Activated CD4-positive, alpha-beta memory T cell treated with anti-CD3 and anti-CD28 coated beads for 36 hours (primary cell): ENCODE data around the gene DIDO1. TPM values are rescaled to one million over a fixed set of nuclear protein-coding genes. Genes with fewer than 3 reads are reported as not detected.
A peak's percentile ranks its signal among the peaks of the same experiment; 100 is the strongest.

Source experiments
- CTCF ChIA-PET: fragments of 350-600 bp; sonication (Branson Sonifier 250); formaldehyde crosslinking; loops from one replicate; lab custom pipeline; 2021; ENCODE audit warnings: antibody characterized with exemption, inconsistent platforms; lab: Charles Lee
- POLR2A ChIA-PET: fragments of 350-600 bp; sonication (Branson Sonifier 250); formaldehyde crosslinking; loops from one replicate; lab custom pipeline; 2021; ENCODE audit warnings: antibody characterized with exemption; lab: Charles Lee
- DNase-seq: peaks from one replicate; pipeline ENCODE4 v3.0.0-alpha.2; 2020
- H3K27ac Mint-ChIP-seq: one replicate; pipeline ENCODE4 v1.8.0; 2021; ENCODE audit warnings: mixed read lengths
- H3K27me3 Mint-ChIP-seq: one replicate; pipeline ENCODE4 v1.8.0; 2021; ENCODE audit warnings: mixed read lengths
- H3K36me3 Mint-ChIP-seq: one replicate; pipeline ENCODE4 v1.8.0; 2021; ENCODE audit warnings: mixed read lengths
- H3K4me1 Mint-ChIP-seq: one replicate; pipeline ENCODE4 v1.8.0; 2021; ENCODE audit warnings: low read depth, mixed read lengths
- H3K4me3 Mint-ChIP-seq: one replicate; pipeline ENCODE4 v1.8.0; 2021; ENCODE audit warnings: mild to moderate bottlenecking, mixed read lengths
- H3K9me3 Mint-ChIP-seq: one replicate; pipeline ENCODE4 v1.8.0; 2021; ENCODE audit warnings: mixed read lengths
- intact Hi-C: fragments of 100-400 bp; cut with micrococcal nuclease; formaldehyde crosslinking; loops from one replicate; pipeline ENCODE4 v1.15.1; 2023
- total RNA-seq, 2 experiments: library from RNA; stranded (reverse); gene quantifications; one replicate each; pipeline ENCODE4 v1.2.3, GENCODE V29; 2021

DIDO1 gene
- total RNA-seq, 2 experiments from 2014 or later, result 46.6 to 48.4 TPM

DNA sequence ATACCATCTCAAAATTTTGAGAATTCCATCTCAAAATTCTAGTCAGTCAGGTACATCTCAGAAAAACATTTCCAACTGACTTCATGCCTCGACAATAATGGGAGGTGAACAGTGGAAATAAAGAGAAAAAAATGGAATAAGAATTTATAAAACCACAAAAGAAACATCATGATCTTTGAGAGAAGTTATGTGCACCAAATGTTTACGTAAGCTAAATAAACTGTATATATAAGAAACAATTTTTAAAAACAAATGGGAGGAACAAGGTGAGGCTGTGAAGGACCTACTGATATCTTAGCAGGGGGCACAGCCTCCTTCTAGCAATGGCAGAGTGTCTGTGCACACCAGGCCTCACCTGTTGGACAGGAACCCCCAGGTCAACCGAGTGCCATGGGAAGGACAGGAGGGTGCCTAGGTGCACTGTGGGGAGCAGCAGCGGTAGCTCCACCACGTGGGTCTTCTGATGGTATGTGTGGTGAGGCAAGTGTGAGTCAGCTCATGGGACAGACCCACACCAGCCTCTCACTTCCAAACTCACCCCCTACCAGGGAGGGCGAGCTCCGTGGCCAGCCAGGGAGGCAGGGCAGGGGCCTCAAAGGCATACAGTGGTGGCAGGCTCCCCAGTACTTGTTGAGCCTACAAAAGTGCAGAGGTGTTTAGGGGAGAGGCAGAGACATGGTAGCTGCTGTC, 23.2 kb downstream of the DIDO1 start:
- intact Hi-C loops, result no loop called here
- Mint-ChIP-seq H3K27me3 (no peaks in the 10 kb centered on the region), H3K36me3 (peaks cover 41% of the 10 kb centered on the region), H3K4me1 (peaks cover 45% of the 10 kb centered on the region), H3K27ac (peak overlapping the region; percentile 8), H3K9me3 (no peaks in the 10 kb centered on the region), H3K4me3 (no peak overlapping the region)
- POLR2A ChIA-PET, result interaction anchor here (1.2 to 1.4 kb wide), 2 partner anchors 31 to 34 kb away, joined by 3 to 5 read pairs; no protein-coding TSS in a partner anchor
- peak; percentile 31 for DNase-seq
- CTCF ChIA-PET, result interaction anchor here (0.9 to 6.9 kb wide), 7 partner anchors 12 to 106 kb away, joined by 3 to 127 read pairs (median 8); partner anchors contain the start of gene DIDO1

DNA sequence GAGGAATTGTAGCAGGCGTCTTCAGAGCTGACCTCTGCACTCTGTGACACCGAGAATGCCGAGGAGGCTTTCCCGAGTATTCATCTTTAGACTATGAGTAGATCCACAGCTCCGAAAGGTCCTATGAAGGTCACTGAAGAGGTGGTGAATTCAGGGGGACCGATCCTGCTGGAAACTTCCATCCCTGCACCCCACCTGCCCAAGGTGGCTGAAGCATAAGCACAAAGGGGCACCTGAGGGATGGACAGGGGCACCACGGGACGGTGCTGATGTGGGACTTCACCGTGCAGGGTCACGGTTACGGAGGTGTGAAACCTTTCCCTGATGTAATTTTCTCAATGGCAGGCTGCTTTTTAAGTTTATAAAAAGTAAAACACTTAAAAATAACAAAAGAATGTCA, 24.4 kb downstream of the DIDO1 start:
- H3K4me1 Mint-ChIP-seq, result peaks cover 41% of the 10 kb centered on the region
- H3K9me3 Mint-ChIP-seq, result no peaks in the 10 kb centered on the region
- no peaks in the 10 kb centered on the region for H3K27me3 Mint-ChIP-seq
- ChIA-PET CTCF (interaction anchor here (0.7 to 6.9 kb wide), 10 partner anchors 11 to 1161 kb away, joined by 3 to 127 read pairs (median 4); no protein-coding TSS in a partner anchor), POLR2A (no interaction called here)
- H3K4me3 Mint-ChIP-seq, result no peak overlapping the region
- H3K36me3 Mint-ChIP-seq, result peaks cover 32% of the 10 kb centered on the region
- H3K27ac Mint-ChIP-seq, result peak overlapping the region; percentile 18
- intact Hi-C loops, result loop anchor here (2.0 kb wide), 1 partner anchor 107 kb away; no protein-coding TSS in a partner anchor
- DNase-seq, result no peak

DNA sequence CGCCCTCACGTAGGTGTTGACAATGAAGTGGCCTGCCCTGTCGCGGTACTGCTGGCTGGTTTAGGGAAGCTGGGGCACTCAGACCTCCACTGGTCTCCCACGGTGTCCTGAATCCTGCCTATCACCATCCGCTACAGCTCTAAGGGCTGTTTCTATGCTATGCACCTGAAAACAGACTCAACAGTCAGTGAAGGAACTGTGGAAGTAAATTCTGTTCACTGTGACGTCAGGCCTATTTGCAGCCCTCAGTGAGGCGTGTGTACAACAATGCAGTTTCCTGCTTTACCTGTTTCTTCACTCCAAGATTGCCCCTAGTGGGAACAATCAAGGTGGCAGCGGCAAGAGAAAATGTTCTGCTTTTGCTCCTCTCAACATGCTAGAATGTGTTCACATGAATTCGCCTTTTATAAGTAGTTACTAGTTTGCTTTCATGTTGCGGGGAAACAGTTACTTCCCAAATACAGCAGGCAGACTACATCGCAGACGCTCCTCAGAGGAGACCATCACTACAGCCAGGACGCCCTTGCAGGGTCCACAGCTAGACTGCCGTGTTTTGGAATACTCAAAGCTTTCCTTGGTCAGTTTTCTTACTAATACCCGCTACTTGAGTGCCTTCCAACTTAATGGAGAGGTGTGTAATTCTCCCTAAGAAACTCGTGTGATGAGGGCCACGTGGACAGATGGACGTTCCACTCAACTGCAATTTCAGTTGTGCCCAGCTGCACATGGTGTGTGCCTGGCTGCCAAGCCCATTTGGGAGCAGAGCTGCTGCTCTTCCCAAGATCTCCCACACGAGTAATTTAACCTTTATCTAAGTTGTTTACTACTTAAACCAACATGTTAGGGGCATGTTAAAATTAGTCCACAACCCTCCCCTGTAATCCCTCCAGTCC, 25.4 kb downstream of the DIDO1 start:
- DNase-seq, result peak; percentile 22
- intact Hi-C loops, result loop anchor here (2.0 kb wide), 1 partner anchor 108 kb away; no protein-coding TSS in a partner anchor
- ChIA-PET POLR2A (no interaction called here), CTCF (interaction anchor here (0.6 to 6.9 kb wide), 11 partner anchors 10 to 532 kb away, joined by 3 to 127 read pairs (median 3); no protein-coding TSS in a partner anchor)
- peaks cover 41% of the 10 kb centered on the region for H3K4me1 Mint-ChIP-seq
- H3K36me3 Mint-ChIP-seq, result peaks cover 23% of the 10 kb centered on the region
- H3K9me3 Mint-ChIP-seq, result no peaks in the 10 kb centered on the region
- H3K27me3 Mint-ChIP-seq, result no peaks in the 10 kb centered on the region
- no peak overlapping the region for H3K4me3 Mint-ChIP-seq
- H3K27ac Mint-ChIP-seq, result peak overlapping the region; percentile 81

DNA sequence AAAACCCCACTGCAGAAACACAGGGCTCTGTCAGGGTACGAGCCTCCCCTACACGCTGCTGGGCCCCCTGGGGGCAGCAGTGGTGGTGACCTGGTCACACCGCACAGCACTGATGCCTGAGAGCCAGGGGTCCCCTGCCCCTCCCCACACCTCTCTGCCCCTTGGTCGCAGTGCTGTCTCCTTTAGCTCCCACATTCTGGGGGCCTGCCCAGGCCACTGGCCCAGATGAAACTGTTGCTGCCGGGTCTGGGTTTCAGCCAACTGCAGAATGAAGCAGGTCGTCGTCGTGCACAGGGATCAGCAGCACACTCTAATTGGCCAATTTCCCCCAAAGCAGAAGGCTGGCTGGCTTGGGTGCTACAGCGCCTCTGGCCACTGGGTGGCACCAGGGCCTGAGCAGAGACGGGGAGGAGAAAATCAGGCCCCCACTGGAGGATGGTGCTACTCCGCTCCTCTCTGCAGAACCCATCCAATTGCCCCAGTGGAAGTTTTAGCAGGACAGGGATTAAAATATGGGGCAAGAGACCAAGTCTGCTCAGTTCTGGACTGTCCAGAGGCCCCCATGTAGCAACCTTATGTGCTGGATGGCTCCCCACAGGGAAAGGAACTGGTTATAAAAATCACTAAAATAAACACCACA, 26.1 kb downstream of the DIDO1 start:
- peak overlapping the region; percentile 81 for H3K27ac Mint-ChIP-seq
- peak overlapping the region; percentile 45 for H3K4me3 Mint-ChIP-seq
- H3K36me3 Mint-ChIP-seq, result peaks cover 21% of the 10 kb centered on the region
- H3K9me3 Mint-ChIP-seq, result no peaks in the 10 kb centered on the region
- H3K27me3 Mint-ChIP-seq, result no peaks in the 10 kb centered on the region
- ChIA-PET POLR2A (interaction anchor here (1.7 to 2.7 kb wide), 2 partner anchors 17 to 27 kb away, joined by 5 to 14 read pairs; no protein-coding TSS in a partner anchor), CTCF (interaction anchor here (0.6 to 6.9 kb wide), 17 partner anchors 7 to 532 kb away, joined by 3 to 127 read pairs (median 4); partner anchors contain the start of genes DIDO1 and GID8)
- peaks cover 41% of the 10 kb centered on the region for H3K4me1 Mint-ChIP-seq
- intact Hi-C loops, result loop anchor here (2.0 kb wide), 1 partner anchor 109 kb away; no protein-coding TSS in a partner anchor
- DNase-seq, result peak; percentile 83

DNA sequence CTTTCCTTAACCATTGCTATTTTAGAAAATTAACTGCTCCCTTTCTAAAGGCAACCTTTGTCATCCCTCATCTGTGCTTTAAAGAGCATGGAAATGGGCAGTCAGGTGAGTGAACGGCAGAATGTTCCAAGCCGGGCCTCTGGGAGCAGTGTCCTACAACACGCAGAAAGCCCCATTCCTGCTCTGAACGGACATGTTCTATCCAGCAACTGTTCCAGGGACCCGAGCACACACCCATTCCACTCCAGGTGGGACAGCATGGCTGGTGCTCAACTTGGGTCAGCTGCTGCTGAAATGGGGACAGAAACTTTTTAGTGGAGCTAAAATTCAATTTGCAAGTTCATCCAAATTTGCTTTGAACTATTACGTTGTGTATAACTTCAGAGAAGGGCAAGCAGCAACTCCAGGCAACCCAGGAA, 26.7 kb downstream of the DIDO1 start:
- no peak for DNase-seq
- H3K27ac Mint-ChIP-seq, result peak overlapping the region; percentile 75

DNA sequence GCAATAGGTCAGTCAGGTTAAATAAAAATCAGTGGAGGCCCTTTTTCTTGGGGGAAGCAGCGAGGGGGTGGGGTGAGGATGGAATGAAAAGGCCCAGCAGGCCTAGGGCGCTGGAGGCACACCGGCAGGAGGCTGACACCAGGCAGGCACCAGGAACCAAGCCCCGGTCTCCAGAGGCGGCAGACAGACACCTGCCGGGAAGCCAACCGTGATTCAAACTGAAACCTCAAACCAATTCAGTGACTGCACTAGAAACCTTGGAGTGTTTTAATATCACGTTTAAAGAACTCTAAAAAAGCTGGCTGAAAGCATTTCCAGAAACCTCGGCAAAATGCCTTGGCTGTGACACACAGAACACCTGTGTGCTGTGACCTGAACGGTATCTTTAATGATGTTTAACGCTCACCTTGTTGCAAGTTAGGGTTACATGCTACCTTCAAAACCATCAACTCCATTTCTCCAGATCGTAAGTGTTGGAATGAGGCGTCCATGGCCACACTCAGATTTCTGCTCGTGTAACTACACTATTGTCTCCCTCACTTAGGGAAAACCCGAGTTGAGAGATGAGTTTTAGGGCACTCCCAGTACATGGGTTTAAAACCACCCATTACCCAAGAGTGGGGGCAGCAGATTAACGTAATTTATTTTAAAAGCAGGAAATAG, 27.2 kb downstream of the DIDO1 start:
- Mint-ChIP-seq H3K4me1 (peaks cover 39% of the 10 kb centered on the region), H3K27me3 (no peaks in the 10 kb centered on the region), H3K4me3 (peak overlapping the region; percentile 54), H3K9me3 (no peaks in the 10 kb centered on the region), H3K27ac (peak overlapping the region; percentile 75), H3K36me3 (peaks cover 21% of the 10 kb centered on the region)
- peak; percentile 75 for DNase-seq
- POLR2A ChIA-PET, result interaction anchor here (0.7 to 2.7 kb wide), 3 partner anchors 18 to 35 kb away, joined by 4 to 14 read pairs (median 5); no protein-coding TSS in a partner anchor
- CTCF ChIA-PET, result interaction anchor here (0.9 to 6.9 kb wide), 14 partner anchors 8 to 128 kb away, joined by 3 to 127 read pairs (median 4); partner anchors contain the start of genes DIDO1 and GID8
- intact Hi-C loops, result loop anchor here (1.0 to 5.0 kb wide), 2 partner anchors 20 to 38 kb away; partner anchors contain the start of gene GID8

More for the DNA sequence above, 26.7 kb downstream of the DIDO1 start:
- ChIA-PET POLR2A (interaction anchor here (1.7 to 2.7 kb wide), 2 partner anchors 17 to 28 kb away, joined by 5 to 14 read pairs; no protein-coding TSS in a partner anchor), CTCF (interaction anchor here (0.9 to 6.9 kb wide), 14 partner anchors 8 to 128 kb away, joined by 3 to 127 read pairs (median 4); partner anchors contain the start of genes DIDO1 and GID8)
- Mint-ChIP-seq H3K36me3 (peaks cover 21% of the 10 kb centered on the region), H3K9me3 (no peaks in the 10 kb centered on the region), H3K4me3 (no peak overlapping the region), H3K27me3 (no peaks in the 10 kb centered on the region), H3K4me1 (peaks cover 41% of the 10 kb centered on the region)
- intact Hi-C loops, result loop anchor here (1.0 to 5.0 kb wide), 3 partner anchors 20 to 109 kb away; partner anchors contain the start of gene GID8

DNA sequence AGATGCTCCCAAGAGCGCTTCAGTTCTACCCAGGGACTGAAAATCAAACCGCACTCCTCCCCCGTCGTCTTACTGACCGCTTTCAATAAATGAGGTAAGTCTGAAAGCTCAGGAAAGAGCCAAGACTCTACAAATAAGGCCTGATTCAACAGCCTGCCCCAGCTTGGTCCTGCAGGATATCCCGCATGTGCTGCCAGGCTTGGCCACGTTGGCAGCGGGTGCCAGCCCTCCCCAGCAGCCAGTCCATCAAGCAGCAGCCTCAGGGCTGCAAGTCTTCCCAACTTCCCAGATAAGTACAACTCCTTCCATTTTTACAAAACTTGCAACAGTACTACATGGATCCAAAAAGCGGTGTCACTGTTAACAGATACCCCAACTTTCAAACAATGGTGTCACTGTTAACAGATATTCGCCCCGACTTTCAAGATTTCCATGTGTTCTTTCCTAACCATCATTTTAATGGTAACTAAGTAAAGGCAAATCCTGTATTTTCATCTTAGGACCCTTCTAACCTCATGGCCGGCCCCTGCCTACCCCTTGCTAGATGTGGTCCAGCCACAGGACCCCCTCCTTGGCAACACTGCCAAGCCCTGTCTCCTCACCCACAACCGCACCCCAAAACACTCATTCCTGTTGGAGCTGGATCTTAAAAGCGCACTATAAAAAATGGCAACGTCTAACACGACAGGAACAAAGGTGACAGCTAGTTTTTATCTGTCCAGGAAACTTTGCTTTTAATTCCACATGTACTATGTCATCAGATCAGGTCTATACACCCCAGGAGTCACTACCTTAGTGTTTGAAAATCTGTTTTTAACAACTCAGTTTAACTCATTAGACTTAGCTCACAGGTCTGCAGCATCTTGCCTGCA, 28.0 kb downstream of the DIDO1 start:
- intact Hi-C loops, result loop anchor here (5.0 kb wide), 1 partner anchor 39 kb away; the partner anchor contains the start of gene GID8
- CTCF ChIA-PET, result interaction anchor here (1.3 to 6.9 kb wide), 6 partner anchors 9 to 39 kb away, joined by 4 to 127 read pairs (median 7); partner anchors contain the start of gene GID8
- H3K4me1 Mint-ChIP-seq, result peaks cover 36% of the 10 kb centered on the region
- no peaks in the 10 kb centered on the region for H3K27me3 Mint-ChIP-seq
- peaks cover 22% of the 10 kb centered on the region for H3K36me3 Mint-ChIP-seq
- H3K9me3 Mint-ChIP-seq, result no peaks in the 10 kb centered on the region
- no peak overlapping the region for H3K4me3 Mint-ChIP-seq
- DNase-seq, result no peak
- H3K27ac Mint-ChIP-seq, result peak overlapping the region; percentile 75
- POLR2A ChIA-PET, result interaction anchor here (0.7 to 2.7 kb wide), 3 partner anchors 19 to 36 kb away, joined by 4 to 14 read pairs (median 5); no protein-coding TSS in a partner anchor

DNA sequence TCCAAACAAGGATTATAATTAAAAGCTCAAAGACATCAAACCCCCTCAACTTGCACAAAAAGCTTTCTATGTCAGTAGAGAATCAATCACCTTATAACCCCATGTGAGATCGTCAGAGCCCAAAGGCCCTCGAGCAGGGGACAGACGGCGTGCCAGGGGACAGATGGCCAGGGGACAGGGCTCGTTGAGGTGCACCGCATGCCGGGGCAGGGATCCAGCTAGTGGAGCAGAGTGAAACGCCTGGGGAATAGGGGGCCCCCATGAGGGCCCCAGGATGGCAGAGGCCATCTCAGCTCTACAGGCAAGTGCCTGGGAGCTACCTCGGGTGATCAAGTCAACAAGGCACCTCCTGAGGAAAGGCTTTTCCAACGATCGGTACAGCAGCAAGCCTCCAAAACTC, 28.6 kb downstream of the DIDO1 start:
- Mint-ChIP-seq H3K4me3 (no peak overlapping the region), H3K27ac (no peak overlapping the region), H3K27me3 (no peaks in the 10 kb centered on the region), H3K4me1 (peaks cover 36% of the 10 kb centered on the region), H3K9me3 (no peaks in the 10 kb centered on the region), H3K36me3 (peaks cover 28% of the 10 kb centered on the region)
- POLR2A ChIA-PET, result interaction anchor here (0.6 to 2.7 kb wide), 3 partner anchors 19 to 26 kb away, joined by 3 to 14 read pairs (median 4); no protein-coding TSS in a partner anchor
- intact Hi-C loops, result loop anchor here (5.0 kb wide), 1 partner anchor 40 kb away; the partner anchor contains the start of gene GID8
- CTCF ChIA-PET, result interaction anchor here (1.3 kb wide), 1 partner anchor 10 kb away, joined by 5 read pairs; no protein-coding TSS in a partner anchor
- DNase-seq, result no peak

DNA sequence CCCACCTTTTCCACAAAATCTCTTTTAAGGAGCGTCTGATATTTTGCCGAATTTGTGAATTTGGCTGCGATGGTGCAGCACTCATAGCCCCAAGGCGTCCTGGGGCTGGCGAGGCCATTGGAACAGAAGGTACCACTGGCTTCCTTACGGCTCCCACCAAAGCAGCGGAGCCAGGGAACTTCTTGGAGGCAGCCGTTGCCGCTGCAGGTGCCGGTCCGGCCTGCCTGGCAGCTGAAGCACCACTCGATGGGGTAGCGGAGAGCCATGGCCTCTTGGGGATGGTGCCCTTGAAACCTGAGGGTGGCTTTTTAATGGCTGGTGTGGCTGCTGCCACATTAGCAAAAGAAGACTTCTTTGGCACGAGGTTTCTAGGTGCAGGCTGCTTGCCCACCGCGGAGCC, 29.8 kb downstream of the DIDO1 start:
- no peak overlapping the region for H3K4me3 Mint-ChIP-seq
- peaks cover 37% of the 10 kb centered on the region for H3K4me1 Mint-ChIP-seq
- intact Hi-C loops, result loop anchor here (5.0 kb wide), 1 partner anchor 41 kb away; the partner anchor contains the start of gene GID8
- peaks cover 37% of the 10 kb centered on the region for H3K36me3 Mint-ChIP-seq
- POLR2A ChIA-PET, result no interaction called here
- CTCF ChIA-PET, result interaction anchor here (1.3 kb wide), 1 partner anchor 11 kb away, joined by 5 read pairs; no protein-coding TSS in a partner anchor
- no peaks in the 10 kb centered on the region for H3K9me3 Mint-ChIP-seq
- no peaks in the 10 kb centered on the region for H3K27me3 Mint-ChIP-seq
- no peak overlapping the region for H3K27ac Mint-ChIP-seq
- no peak for DNase-seq
